Placental epithelial cell (primary cell): Measurements from ENCODE around the gene NPHS2. TPM values are rescaled to one million over a fixed set of nuclear protein-coding genes. Genes with fewer than 3 reads are reported as not detected.

Experiments
- small RNA-seq: library from RNA; depleted of rRNA; stranded (forward); fragments of <200 nt; gene quantifications from one replicate; pipeline ENCODE3, GENCODE V24; 2012
- total RNA-seq: library from RNA; depleted of rRNA; stranded (reverse); fragments of >200 nt; gene quantifications from 2 replicates; pipeline ENCODE4 v1.2.3, GENCODE V29; 2012

The NPHS2 gene
- not detected in 2 replicates for total RNA-seq

DNA sequence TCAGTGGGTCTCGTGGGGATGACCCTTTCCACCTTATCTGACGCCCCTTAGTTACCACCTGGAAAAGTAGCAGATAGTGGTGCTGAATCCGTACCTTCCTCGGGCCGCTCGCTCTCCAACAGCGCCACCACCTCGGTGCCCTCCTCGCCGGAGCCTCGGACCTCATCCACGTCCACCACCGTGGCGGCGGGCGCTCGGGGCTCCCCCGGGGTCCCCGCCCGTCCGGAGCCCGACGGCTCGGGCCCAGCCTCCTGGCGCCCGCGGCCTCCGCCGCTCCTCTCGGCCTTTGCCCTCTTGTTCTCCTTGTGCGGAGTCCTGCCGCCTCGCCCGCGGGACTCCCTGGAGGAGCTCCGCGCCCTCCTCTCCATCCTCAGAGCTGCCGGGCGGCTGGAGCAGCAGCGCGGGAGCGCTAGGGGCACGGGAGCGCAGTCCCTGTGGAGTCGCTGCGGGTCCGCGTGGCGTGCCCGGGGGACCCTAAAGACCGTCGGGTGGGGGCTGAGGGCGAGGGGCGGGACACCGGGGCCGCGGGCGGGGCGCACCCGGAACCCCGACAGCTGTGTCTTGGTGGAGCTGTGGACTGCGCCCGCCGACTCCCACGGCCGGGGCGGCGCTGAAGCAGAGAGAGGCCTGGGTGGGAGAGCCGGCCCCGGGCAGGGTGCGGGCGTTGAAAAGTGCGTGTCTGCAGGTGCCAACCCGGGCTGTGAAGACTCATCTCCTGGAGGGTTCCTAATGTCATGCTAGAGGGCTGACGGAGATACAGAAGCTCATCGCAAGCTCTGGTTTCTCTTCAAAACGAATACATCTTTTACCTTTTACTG is at the start of gene NPHS2:
TSS of gene NPHS2 (minus strand) at position 452 of the 818 bp plus-strand sequence. CDS start at position 368, 84 bp downstream.

DNA sequence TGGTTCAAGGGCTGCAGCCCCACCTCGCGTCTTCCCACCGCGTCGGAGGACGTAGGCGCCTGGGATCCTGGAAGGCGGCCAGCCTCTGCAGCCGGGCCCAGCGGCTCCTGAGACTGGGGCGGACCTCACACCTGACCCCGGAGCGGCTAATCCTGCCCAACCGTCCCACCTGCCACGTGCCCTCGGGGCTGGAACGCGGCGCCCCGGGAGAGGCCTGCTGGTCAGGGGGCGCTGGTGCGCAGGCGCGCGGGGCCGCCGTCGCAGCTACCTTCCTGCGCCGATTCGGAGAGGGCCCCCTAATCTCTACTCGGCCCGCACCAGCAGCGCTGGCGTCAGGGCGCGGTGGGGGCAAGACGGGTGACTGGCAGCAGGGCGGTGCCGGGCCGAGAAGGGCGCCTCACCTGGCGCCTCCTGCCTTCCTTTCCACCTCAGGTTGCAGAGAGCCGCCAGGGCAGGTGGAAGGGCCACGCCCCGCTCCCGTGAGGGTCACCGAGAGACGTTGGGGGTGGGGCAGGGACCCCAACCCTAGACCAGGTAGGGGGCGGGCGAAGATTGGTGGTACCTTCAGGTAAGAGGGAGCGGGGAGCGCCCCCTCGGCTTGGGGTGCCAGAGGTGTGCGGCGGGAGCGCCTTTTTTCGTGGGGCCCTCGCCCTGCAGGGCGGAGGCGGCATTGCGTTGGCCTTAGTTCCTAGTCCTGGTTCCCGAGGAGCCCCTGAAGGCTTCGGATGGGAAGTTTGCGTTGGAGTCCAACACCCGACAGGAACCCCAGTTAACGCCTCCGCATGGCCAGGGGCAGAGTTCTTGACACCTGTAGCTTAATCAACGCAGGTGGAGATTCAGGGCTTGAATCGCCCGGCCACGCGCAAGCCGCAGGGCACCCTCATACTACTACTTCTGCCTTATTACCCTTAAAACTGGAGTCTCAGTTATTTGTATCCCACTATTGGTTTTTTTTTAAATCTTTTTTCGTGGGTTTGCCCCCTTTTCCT is 16.1 kb upstream of the NPHS2 start, which contains the start of gene TDRD5:
TSS of gene TDRD5 (plus strand) at position 241 of the 989 bp plus-strand sequence. CDS start 784 bp downstream, outside the sequence.

Small RNA genes within 50 kb of the gene (small RNA-seq; reads per million reads assigned to genes)
- gene RNU5F-2P = 0.09 reads per million

Other genes starting within 250 kb of the NPHS2 start
- gene AXDND1, start 210.0 kb downstream of the NPHS2 start, total RNA-seq = 0.79 and 0.87 TPM in 2 replicates
- gene TDRD5, start 15.9 kb upstream of the NPHS2 start, total RNA-seq = 0.11 TPM in 1 of 2 replicates, not detected in the other
- not detected in 2 replicates for gene FAM163A, start 167.3 kb upstream of the NPHS2 start, total RNA-seq